Keratinocyte (primary cell): ENCODE data around the gene MBLAC1. TPM values are rescaled to one million over a fixed set of nuclear protein-coding genes. Genes with fewer than 3 reads are reported as not detected.

Experiments
- DNase-seq: peaks from one replicate; pipeline ENCODE4 v3.0.0-alpha.2; 2011; ENCODE audit warnings: low read depth, missing footprints, low spot score
- FAIRE-seq: peaks from 2 replicates; lab custom pipeline; 2011; peaks lifted over from hg19 to GRCh38; lab: Jason Lieb, UNC
- H2AFZ ChIP-seq: 2 replicates; pipeline ENCODE4 v1.6.0; 2012; ENCODE audit warnings: low read length, control low read depth, inconsistent platforms; ENCODE audit not compliant: control insufficient read depth
- H3K27ac ChIP-seq: 2 replicates; pipeline ENCODE4 v1.5.1; 2011; ENCODE audit warnings: low read length; ENCODE audit not compliant: control insufficient read depth, insufficient read depth
- H3K27me3 ChIP-seq: 3 replicates; pipeline ENCODE4 v1.6.0; 2011; ENCODE audit warnings: low read length; ENCODE audit not compliant: control insufficient read depth, insufficient read depth; ENCODE audit errors: extremely low read depth
- H3K36me3 ChIP-seq, 2 experiments: 2 replicates in 1 of 2; 3 replicates in 1 of 2; pipeline ENCODE4 v1.5.1; 2011; ENCODE audit warnings: low read length in 2 of 2, mild to moderate bottlenecking in 1 of 2; ENCODE audit not compliant: control insufficient read depth in 2 of 2, insufficient read depth in 2 of 2; ENCODE audit errors: extremely low read depth in 1 of 2
- H3K4me1 ChIP-seq: 3 replicates; pipeline ENCODE4 v1.5.1; 2011; ENCODE audit warnings: low read length; ENCODE audit not compliant: control insufficient read depth, insufficient read depth; ENCODE audit errors: extremely low read depth
- H3K4me2 ChIP-seq: 3 replicates; pipeline ENCODE4 v1.6.0; 2011; ENCODE audit warnings: low read depth, low read length; ENCODE audit not compliant: control insufficient read depth, insufficient read depth; ENCODE audit errors: extremely low read depth
- H3K4me3 ChIP-seq, 3 experiments: fragments of 200-600 bp in 1 of 3; sonication (generic) in 1 of 3; 2 replicates in 2 of 3; 3 replicates in 1 of 3; pipeline ENCODE4 v1.5.1; 2011 to 2016; ENCODE audit warnings: low read length in 3 of 3, mild to moderate bottlenecking in 3 of 3, control low read depth in 2 of 3, inconsistent platforms in 1 of 3, low read depth in 1 of 3, mixed read lengths in 1 of 3, mixed run types in 1 of 3, moderate library complexity in 1 of 3; ENCODE audit not compliant: control insufficient read depth in 2 of 3, insufficient read depth in 2 of 3; ENCODE audit errors: extremely low read depth in 1 of 3
- H3K79me2 ChIP-seq: 2 replicates; pipeline ENCODE4 v1.6.0; 2012; ENCODE audit warnings: low read length; ENCODE audit not compliant: control insufficient read depth, insufficient read depth
- H3K9ac ChIP-seq: 3 replicates; pipeline ENCODE4 v1.6.0; 2011; ENCODE audit warnings: low read length; ENCODE audit not compliant: control insufficient read depth, insufficient read depth; ENCODE audit errors: extremely low read depth
- H3K9me1 ChIP-seq: 3 replicates; pipeline ENCODE4 v1.6.0; 2011; ENCODE audit warnings: low read length; ENCODE audit not compliant: control insufficient read depth, insufficient read depth; ENCODE audit errors: extremely low read depth
- H3K9me3 ChIP-seq: 2 replicates; pipeline ENCODE4 v1.5.1; 2012; ENCODE audit warnings: low read depth, low read length; ENCODE audit not compliant: control insufficient read depth
- H4K20me1 ChIP-seq: 3 replicates; pipeline ENCODE4 v1.6.0; 2011; ENCODE audit warnings: low read length; ENCODE audit not compliant: control insufficient read depth, insufficient read depth; ENCODE audit errors: extremely low read depth
- CTCF ChIP-seq, 3 experiments: IDR thresholded peaks in 1 of 3; conservative IDR thresholded peaks in 1 of 3; optimal IDR thresholded peaks in 1 of 3; 2 replicates in 2 of 3; 3 replicates in 1 of 3; pipeline versions ENCODE3 to v1.5.1; 2011; ENCODE audit warnings: low read length in 3 of 3, mild to moderate bottlenecking in 3 of 3, moderate library complexity in 2 of 3, control low read depth in 1 of 3, inconsistent platforms in 1 of 3; ENCODE audit not compliant: insufficient read depth in 2 of 3; ENCODE audit errors: extremely low read depth in 1 of 3
- EZH2 ChIP-seq: IDR thresholded peaks from one replicate; pipeline ENCODE4 v1.6.1; 2012; ENCODE audit warnings: inconsistent platforms, mild to moderate bottlenecking, low read length, moderate library complexity
- dilution Hi-C: fragments of 300-500 bp; cut with MboI; formaldehyde crosslinking; loops from one replicate; pipeline ENCODE4 v1.7.0; 2020; ENCODE audit warnings: low sequenced_read_pairs; ENCODE audit not compliant: extremely low pct_ligation_motif_present
- polyA plus RNA-seq, 5 experiments: library from polyadenylated mRNA; depleted of rRNA in 3 of 5; stranded (reverse) in 3 of 5; stranded (forward) in 1 of 5; unstranded in 1 of 5; fragments of >200 nt; gene quantifications; 1 replicate in 1 of 5; 2 replicates in 3 of 5; 3 replicates in 1 of 5; pipeline versions ENCODE4 v1.2.1 to v1.2.3, GENCODE V29; 2011 to 2012; ENCODE audit warnings: missing spikeins in 2 of 5, low read depth in 1 of 5, low replicate concordance in 1 of 5

The MBLAC1 gene
- polyA plus RNA-seq, 1 donor (not counting 4 experiments of a cell fraction or from before 2014, with no cell fraction given) = 0.21 TPM

GRCh38 chr7:100156331-100157068 lies 29.7 kb downstream of the MBLAC1 start:
- no peak overlapping the region for H3K4me3 ChIP-seq
- H4K20me1 ChIP-seq = peaks cover 7% of the 10 kb centered on the region
- peak overlapping the region; percentile 78 for H3K4me2 ChIP-seq
- H3K27ac ChIP-seq = no peak overlapping the region
- FAIRE-seq (no peak), DNase-seq (no peak)
- H2AFZ ChIP-seq = no peak overlapping the region
- peaks cover 16 to 28% of the 10 kb centered on the region in 2 experiments for H3K36me3 ChIP-seq
- no peak overlapping the region for H3K9ac ChIP-seq
- no peaks in the 10 kb centered on the region for H3K9me1 ChIP-seq
- no peaks in the 10 kb centered on the region for H3K27me3 ChIP-seq
- dilution Hi-C loops = no loop called here
- H3K79me2 ChIP-seq = peaks cover 5% of the 10 kb centered on the region
- H3K4me1 ChIP-seq = peaks cover 19% of the 10 kb centered on the region
- TF ChIP-seq CTCF (optimal IDR thresholded peaks at IDR 0.05 in 1 of 3, IDR thresholded peaks at IDR 0.05 in 1 of 3, conservative IDR thresholded peaks at IDR 0.05 in 1 of 3; ENCODE audit: extremely low read depth in 1 of 3, insufficient read depth in 2 of 3, low read length in 3 of 3) = no peak
- no peak for TF ChIP-seq EZH2
- no peaks in the 10 kb centered on the region for H3K9me3 ChIP-seq

- H3K9me1 ChIP-seq = no peaks in the 10 kb centered on the region
- dilution Hi-C loops = no loop called here
- H3K4me1 ChIP-seq = peaks cover 19% of the 10 kb centered on the region
- DNase-seq (no peak), FAIRE-seq (no peak)
- H3K79me2 ChIP-seq = peaks cover 5% of the 10 kb centered on the region
- H3K27me3 ChIP-seq = no peaks in the 10 kb centered on the region
- no peak overlapping the region for H3K9ac ChIP-seq
- H3K36me3 ChIP-seq = peaks cover 16 to 28% of the 10 kb centered on the region in 2 experiments
- H3K4me2 ChIP-seq = peak overlapping the region; percentile 78
- peak overlapping the region in 1 of 3 experiments; percentile 63 for H3K4me3 ChIP-seq
- peaks cover 7% of the 10 kb centered on the region for H4K20me1 ChIP-seq
- H3K27ac ChIP-seq = no peak overlapping the region
- no peak overlapping the region for H2AFZ ChIP-seq
- TF ChIP-seq EZH2 (no peak), CTCF (optimal IDR thresholded peaks at IDR 0.05 in 1 of 3, IDR thresholded peaks at IDR 0.05 in 1 of 3, conservative IDR thresholded peaks at IDR 0.05 in 1 of 3; ENCODE audit: extremely low read depth in 1 of 3, insufficient read depth in 2 of 3, low read length in 3 of 3) (no peak)
- H3K9me3 ChIP-seq = no peaks in the 10 kb centered on the region
These were observed 30.2 kb downstream of the MBLAC1 start for GRCh38 chr7:100157069-100157333.
